Right lung (tissue), 5 donors: ENCODE results near the gene PDP2. TPM values are rescaled to one million over a fixed set of nuclear protein-coding genes. Genes with fewer than 3 reads are reported as not detected.

Experiments used
- DNase-seq, 2 donors: peaks; one replicate each; pipeline ENCODE4 v3.0.0-alpha.2; 2013
- polyA plus RNA-seq, 5 donors: library from polyadenylated mRNA; unstranded; fragments of 120-200 nt; gene quantifications; one replicate each; pipeline versions ENCODE4 v1.2.1 to v1.2.3, GENCODE V29; 2013; ENCODE audit warnings: inconsistent platforms in 1 of 5, low replicate concordance in 1 of 5; ENCODE audit not compliant: insufficient read length in 5 of 5, insufficient read depth in 1 of 5

Gene PDP2
- polyA plus RNA-seq, 5 donors, result 5.8 to 9.3 (median 8.9) TPM

DNA sequence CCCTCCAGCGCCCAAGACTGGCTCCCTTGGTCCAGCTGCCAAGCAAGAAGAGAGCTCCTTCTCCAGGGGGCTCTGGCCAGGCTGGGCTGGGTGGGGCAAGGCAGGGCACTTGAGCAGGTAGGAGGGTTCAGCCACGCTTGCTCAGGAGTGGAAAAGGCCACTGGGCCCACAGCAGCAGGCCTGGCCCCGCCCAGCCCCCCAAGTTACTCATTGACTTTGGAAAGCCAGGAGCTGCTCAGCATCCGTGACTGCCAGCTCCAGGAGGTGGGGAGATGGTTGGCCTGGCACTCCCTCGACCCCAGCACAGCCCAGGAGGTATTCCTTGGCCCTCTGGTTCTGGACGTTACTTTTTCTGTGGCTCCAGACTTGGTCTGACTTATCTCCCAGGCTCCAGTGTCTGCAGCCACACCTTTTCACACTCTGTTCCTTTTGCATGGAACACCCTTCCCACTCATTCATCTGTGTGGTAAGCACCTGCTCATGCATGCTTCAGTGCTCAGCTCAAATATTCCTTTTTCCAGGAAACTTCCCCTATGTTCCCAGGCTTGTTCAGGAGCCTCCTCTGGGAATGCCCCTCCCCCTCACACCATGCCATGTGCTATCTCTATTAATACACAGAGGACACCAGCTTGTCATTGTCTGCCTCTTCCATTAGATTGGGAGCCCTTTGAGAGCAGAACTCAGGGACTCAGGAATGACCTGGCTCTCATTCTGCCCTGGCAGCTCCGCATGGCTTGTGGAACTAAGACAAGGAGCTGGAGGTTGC lies 38.7 kb downstream of the PDP2 start, which contains the start of gene CDH16:
Gene CDH16, minus strand, starts transcription at position 83 of the 766 bp plus-strand sequence. CDS start 820 bp downstream, outside the sequence.
- no peak for DNase-seq

DNA sequence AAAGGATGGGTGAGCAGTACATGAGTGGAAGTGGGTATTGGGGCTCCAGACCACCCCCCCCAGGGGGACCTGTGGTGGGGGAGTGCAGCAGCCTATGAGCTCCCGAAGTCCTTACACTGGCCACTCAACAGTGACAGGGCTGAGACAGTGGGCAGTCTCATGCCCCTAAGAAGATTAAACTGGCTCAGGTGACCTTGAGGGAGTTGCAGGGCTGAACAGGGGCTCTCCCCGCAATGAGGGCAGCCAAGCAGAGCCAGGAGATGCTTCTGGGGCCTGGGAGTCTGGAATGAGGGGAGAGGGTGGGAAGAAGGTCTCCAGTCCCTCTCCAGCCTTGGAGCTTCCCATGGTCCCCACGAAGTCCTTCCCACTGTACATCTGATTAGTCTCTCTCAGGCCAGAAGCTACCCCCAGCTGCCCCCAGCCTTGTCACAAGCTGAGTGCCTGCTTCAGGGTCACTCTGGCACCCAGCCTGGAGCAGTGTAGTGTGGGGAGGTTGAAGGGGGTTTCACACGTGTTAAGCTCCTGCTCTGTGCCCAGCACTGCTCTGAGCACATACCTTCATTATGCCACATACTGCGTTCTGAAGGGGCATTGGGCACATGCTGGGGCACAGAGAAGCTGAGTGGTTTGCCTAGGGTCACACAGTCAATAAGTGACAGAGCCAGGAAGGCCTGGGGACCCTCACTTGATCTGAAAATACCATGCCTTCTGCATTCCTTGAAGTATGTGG lies 39.4 kb downstream of the PDP2 start:
- DNase-seq, result no peak

DNA sequence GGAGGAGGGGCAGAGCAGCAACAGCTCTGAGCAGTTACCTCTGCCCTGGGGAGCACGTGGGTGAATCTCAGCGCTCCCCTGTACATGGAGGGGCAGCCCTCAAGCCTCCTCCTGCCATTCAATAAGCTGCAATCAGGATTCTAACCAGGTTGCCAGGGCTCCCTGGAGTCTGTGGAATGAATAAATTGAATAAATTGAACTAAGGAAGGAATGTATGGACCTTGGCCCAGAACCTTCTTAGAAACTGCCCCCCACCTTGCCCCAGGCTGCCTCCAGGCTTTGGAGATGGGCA lies 39.9 kb downstream of the PDP2 start:
- no peak for DNase-seq

DNA sequence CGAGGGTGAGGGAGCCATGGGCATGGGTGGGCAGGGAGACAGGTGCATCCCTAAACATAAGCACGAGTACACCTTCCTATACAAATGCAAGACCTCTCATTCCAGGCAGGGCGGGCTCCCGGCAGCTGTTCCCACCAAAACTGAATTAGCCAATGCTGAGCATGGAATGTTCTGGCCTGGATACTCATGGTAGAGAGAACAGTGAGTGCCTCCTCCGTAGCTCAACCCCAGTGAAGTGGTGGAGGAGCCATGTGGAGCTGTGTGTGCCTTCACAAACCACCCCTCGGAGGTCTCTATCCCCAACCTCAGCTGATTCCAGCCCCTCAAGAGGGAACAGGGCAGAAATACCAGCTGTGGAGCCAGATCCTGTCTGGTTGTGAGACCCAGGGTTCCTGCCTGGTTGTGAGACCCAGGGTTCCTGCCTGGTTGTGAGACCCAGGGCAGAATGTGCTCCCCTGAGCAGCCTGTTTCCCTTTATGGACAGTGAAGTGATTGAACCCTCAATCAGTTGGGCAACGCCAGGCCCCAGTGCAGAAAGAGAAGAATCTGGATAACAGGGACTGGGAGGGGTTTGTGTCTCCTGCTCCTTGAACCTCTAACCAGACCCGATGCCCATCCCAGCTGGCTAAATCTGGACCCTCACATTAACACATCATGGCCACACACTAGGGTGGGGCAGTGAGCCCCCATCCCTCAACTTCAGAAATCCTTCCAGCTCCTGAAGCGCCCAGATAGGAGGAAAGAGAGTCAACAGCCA lies 40.8 kb downstream of the PDP2 start:
- DNase-seq, result no peak

DNA sequence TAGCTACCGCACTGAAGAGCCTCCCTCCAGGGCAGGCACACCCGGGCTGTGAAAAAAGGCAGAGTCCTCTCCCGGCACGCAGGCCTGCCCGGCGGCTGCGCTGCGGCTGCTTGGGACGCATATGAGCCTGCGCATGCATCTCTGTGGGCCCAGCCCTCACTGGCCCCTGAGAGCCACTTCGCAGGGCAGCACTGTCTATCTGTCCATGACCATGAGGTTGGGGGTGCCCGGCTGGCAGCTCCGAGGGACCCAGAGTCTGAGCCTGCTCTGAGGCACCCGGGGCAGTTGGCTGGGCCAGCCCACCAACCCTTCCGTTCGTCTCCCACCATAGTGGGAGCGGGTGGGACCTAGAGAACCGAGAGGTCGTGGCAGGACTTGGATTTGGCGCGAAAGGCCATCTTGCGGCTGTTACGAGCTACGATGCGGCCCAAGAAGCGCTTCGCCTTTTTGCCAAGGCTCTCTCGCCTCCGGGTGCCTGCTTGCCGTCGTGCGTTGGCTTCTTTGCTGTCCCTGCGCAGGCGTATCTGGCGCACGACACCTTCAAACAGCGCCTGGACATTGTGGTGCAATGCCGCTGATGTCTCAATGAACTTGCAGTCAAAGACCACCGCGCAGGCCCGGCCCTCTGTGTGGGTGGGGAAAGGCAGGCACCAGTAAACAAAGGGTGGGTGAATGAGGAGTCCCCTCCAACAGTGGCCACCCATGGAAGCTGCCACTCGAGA lies 41.6 kb downstream of the PDP2 start:
- no peak for DNase-seq

DNA sequence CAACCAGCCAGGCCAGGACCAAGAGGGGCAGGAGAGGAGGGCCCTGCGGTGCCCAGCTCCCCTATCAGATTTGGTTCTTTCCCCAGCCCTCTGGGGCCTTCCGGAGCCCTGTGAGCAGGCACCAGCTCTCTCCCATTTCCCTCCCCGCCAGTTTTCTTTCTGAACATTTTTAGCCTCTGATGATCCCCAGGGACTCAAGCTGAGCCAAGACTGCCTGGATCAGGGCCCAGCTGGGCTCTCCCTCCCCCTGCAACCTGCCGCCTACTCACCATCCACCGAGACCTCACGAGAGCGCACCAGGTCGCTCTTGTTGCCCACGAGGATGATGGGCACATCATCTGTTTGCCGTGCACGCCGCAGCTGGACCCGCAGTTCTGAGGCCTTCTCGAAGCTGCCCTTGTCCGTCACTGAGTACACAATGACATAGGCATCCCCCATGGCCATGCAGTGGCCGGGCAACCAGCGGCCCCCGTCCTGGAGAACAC lies 43.0 kb downstream of the PDP2 start:
- DNase-seq, result no peak

DNA sequence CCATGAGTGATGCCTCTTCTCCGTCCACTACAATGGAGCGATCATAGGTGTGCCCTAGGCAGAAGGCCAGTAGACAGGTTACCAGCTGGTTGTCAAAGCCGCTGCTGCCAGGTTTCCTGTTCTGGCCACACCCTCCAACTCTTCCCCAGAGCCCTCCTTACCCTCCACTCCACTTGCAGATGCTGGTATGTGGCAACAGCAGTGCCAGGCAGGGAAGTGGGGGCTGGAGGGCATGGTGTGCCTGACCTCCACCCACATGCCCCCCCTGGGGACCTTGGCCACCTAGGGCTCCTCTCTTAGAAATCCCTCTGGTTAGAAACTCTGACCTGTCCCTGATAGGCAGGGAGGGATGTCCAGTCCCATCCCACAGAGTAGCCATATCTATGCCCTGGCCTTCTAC lies 43.6 kb downstream of the PDP2 start:
- no peak for DNase-seq

DNA sequence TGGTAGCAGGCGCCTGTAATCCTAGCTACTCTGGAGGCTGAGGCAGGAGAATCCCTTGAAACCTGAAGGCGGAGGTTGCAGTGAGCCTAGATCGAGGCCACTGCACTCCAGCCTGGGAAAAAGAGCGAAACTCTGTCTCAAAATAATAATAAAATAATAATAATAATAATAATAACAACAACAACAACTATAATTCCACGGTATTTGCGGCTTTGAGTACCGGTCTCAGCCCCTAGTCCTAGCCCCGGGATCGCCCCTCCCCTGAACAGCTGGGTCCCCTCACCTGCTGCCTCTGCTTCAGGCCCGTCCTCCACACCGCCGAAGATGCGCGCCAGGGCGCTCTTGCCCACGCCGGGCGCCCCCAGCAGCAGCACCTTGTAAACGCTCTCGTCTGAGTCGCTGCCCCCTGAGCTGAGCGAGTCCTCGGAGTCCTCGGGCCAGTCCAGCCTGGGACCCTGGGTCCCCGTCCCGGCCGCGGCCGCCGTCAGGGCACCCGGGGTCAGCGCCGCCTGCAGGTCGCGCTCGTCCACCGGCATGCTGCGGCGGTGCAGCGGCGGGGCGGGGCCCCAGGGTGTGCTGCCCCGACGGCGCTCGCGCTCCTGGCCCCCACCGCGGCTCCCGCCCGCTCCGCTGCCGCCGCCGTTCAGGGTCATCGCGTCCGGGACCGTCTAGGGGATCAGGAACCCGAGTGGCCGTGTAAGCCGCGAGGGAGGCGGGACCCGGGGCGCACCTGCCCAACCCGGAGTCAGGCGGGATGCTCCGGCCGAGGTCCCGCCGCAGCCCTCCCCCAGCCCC lies 44.4 kb downstream of the PDP2 start:
- no peak for DNase-seq

DNA sequence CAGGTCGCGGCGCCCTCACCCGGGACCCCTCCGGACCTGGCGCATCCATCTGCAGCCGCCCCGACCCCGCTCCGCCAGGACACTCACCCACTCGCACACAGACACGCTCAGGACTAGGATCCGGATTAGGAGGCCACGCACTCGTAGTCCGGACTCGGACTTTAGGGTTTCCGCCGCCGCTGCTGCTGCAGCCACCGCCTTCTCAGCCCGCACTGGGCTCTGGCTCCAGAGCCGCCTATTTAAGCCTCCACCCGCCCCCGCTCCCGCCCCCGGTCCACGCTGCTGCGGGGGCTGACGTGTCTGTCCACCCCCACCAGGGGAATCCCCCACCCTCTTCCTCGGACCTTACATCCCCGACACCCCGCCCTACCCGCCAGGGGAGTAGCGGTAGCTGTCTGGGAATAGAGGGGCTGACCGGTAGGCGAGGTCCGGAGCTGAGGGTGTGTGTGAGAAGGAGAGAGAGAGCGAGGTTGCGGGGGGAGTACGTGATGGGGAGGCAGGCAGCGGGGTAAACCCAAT lies 45.1 kb downstream of the PDP2 start, which contains the start of gene RRAD:
Gene RRAD, minus strand, starts transcription at position 214 of the 519 bp plus-strand sequence. CDS start 356 bp downstream, outside the sequence.
- DNase-seq, result no peak

DNA sequence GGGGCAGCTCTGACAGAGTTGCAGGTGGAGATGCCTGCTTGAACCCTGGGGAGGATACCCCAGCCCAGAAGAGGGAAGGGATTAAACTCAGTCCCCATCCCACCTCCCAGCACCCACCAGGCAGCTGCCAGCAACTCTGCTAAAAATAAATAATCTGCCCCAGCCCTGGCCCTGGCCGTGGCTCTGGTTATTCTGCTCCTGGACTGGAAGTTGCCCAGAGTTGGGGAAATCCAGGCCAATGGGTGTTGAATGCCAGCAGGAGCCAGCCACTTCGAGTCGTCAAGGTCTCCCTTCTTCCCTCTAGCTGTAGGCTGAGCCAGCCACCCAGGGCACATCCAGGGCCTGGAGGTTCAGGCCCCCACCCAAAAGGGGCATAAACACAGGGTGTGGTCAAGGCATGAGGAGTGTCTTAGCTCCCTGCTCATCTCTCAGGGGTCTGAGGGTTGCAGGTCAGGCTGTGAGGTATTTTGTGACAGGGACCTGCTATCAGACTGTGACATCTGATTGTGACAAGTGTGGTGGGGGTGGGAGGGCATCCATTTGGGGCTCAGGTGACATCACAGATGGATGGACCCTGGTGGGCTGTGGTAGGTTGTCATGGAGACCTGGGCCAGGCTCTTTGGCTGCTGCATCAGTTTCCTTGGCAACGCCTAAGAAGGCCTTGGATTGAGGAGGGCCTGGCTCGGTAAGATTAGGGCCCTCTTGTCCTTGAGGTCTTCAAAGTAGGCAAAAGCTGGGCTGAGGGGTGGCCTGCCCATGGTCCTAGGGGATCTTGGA lies 46.0 kb downstream of the PDP2 start:
- DNase-seq, result no peak

DNA sequence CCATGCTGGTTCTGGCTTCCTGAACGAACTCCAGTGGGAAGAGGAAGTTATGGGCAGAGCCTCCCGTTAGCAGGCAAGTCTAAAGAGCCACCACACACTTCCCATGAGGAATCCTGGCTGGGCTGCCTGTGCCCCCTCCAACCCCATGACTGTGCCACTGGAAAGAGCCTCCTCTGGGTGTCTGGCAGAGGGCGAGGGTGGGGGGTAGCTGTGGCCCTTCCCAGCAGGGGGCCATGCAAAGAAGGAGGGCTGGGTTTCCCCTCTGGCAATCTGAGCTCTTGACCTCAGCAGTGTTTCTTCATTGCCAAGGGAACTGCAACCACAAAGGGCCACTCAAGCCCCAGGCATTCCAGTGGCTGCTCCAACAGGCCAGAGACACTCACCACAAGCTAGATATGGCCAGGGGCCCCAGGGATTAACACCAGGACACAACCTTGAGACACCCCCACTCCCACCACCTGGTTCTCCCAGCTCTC lies 46.7 kb downstream of the PDP2 start:
- DNase-seq, result peak in 1 of 2 donors; percentile 44

DNA sequence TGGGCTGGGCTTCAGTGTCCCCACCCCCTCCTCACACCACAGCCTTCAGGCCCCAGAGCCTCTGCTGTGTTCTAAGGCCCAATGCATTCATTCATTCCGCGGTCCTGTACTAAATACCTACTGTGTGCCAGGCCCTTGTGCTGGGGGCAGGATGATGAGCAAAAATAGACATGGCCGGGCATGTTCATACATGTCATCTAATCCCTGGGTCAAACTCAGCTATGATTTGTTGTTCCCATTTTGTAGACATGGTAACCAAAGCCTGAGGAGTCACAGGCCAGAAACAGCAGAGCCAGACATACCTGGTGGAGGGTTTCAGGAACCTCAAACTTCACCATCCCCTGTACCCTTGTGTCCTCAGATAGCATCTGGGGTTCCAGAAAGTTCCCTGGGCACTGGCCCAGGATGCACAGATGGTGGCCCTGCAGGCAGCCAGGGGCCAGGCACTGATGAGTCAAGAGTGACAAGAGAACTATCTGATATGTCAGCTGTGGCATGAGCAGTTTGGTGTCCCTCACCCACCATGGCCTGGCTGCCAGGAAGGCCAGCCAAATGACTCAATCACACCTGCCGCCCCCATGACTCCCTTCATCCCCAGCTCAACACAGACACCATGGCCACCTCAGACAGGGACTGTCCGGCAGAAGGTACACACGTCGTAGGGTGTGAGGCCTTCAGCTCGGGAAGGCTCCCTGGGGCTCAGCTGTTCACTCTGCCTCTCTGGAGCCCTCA lies 47.8 kb downstream of the PDP2 start:
- no peak for DNase-seq

DNA sequence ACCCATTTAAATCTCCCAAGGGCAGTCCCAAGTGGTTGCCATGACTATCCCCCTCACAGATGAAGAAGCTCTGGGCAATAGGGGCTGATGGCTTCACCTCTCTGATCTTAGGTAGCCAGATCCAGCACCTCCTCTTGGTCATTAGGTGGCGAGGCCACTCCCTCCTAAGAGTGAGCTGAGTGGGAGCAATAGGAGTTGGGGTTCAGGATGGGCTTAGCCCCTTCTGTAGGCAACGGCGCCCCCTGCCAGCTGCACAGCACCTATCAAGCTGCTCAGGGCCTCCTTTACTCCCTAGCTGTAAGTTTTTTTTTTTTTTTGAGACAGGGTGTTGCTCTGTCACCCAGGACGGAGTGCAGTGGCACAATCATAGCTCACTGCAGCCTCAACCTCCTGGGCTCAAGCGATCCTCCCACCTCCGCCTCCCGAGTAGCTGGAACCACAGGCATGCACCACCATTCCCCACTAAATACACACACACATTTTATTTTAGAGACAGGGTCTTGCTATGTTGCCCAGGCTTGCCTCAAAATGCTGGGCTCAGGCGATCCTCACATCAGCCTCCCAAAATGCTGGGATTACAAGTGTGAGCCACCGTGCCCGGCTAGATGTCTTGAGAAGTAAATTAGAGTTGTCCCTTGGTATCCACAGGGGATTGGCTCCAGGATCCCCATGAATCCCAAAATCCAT lies 48.5 kb downstream of the PDP2 start:
- no peak for DNase-seq

DNA sequence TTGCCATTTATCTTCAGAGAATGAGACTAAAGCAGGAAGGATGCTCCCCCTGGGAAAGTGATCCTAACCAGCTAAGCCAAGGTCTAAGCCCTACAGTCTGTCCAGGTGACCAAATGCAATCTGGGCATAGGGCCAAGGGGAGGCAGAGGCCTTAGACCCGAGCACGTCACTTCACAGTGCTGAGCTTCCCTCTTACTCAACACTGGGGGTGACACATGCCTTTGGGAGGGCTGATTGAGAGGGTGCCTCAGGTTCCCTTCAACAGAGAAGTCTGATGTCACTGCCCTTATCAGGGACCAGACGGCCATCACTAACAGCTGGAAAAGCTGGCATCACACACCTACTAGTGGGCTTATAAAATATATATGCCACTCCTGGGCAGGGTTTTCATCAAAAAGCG lies 49.9 kb downstream of the PDP2 start:
- no peak for DNase-seq

DNA sequence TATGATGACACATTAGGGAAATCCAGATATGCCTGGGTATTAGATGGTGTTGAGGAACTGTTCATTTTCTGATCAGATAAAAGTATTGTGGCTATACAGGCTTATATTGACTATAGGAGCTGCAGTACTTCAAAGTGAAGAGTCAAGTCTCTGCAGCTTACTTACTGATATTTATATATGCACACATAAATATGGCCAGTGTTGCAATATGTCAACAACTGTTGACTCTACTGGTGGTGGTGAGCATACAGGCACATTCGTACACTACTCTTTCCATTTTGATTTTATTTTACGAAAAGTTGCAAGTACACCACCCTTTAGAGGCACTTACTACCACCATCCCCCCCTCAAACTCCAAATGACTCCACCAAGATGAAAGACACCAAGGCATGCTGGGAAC lies 51.4 kb downstream of the PDP2 start:
- no peak for DNase-seq

DNA sequence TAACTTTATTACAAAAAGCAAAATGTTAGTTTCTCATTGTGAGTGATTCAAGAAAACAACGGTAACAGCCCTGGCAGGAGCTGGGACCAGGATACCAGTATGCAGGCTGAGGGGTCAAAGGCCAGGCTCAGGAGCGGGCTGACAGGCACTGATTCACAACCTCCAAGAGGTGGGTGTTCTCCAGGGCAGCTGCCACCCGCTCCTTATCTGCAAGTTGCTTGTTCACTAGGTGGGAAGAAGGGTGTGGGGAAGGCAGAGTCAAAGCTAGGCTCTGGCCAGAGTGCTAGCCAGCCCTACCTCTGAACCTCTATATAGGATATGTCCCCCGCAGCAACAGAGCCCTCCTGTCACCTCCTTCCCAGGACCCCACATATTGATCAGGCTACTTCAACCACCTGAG lies 51.8 kb downstream of the PDP2 start:
- DNase-seq, result no peak

DNA sequence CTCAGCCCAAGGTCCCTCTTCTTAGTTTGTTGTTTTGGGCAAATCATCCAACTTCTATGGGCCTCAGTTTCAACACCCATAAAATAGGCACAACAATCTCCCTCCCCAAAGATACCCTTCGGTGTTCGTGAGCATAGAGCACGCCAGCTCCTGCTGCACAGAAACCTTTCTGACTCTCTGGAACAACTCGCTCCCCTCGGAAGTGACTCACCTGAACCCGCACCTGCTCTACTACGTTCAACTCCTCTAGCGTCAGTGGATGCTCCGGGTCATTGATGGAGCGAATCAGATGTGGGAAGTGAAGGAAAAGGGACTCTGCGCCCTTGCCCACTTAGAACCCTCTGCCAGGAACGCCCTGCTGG lies 53.4 kb downstream of the PDP2 start:
- no peak for DNase-seq

DNA sequence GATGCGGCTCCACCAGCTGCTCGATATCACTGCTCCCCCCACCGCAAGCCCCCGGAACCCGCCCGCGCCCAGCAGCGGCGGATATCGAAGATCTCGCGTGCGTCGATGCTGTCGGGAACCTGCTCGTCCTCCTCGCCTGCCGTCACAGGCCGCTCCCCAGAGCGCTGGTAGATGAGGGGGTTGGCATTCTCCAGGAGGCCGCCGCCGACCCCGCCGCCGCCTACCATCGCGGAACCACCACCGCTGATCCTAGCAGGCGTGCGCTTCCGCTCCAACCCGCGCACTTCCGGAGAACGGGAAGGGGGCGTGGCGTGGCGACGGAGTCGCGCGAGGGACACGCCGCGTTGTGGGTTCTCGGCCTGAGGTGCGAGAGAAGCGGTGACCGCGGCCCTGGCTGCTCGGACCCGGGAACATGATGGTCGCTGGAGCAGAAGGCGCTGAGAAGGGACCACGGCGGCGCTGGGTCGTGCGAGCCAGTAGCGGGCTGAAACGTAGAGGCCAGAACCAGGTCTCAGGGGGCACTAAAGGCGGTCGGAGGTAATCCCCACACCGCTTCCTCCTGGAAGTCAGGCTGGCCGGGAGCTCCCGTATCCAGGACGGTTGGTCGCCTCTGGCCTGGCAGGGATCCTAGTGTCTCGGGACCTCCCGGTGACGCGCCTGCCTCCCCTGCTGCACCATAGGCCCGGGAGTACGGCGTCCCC lies 54.0 kb downstream of the PDP2 start, which contains the start of gene CIAO2B:
Gene CIAO2B, minus strand, starts transcription at position 265 of the 701 bp plus-strand sequence. Its CDS starts 38 bp downstream, at position 227.
- DNase-seq, result peak; percentile 92
